B cell (primary cell): ENCODE measurements around the gene SHC4. TPM values are rescaled to one million over a fixed set of nuclear protein-coding genes. Genes with fewer than 3 reads are reported as not detected.

Experiments
- ATAC-seq: fragments of 200-7000 bp; cut with Tn5 transposase; one replicate; pipeline ENCODE4 v1.10.0; 2021; ENCODE audit warnings: low read depth, mild to moderate bottlenecking, moderate number of reproducible peaks, moderate library complexity
- CTCF ChIA-PET: fragments of 350-600 bp; sonication (Branson Sonifier 250); formaldehyde crosslinking; loops from one replicate; lab custom pipeline; 2021; ENCODE audit warnings: antibody characterized with exemption, inconsistent platforms; lab: Charles Lee
- POLR2A ChIA-PET: fragments of 350-600 bp; sonication (Branson Sonifier 250); formaldehyde crosslinking; loops from one replicate; lab custom pipeline; 2021; ENCODE audit warnings: antibody characterized with exemption; lab: Charles Lee
- DNase-seq: peaks from one replicate; pipeline ENCODE4 v3.0.0; 2013
- H2AFZ ChIP-seq: 2 replicates; pipeline ENCODE4 v1.6.1; 2012; ENCODE audit warnings: mild to moderate bottlenecking, low read depth, low read length; ENCODE audit not compliant: insufficient read depth, poor library complexity, severe bottlenecking
- H3K27ac ChIP-seq, 2 donors: 1 replicate in 1 of 2; 2 replicates in 1 of 2; pipeline ENCODE4 v1.5.1; 2012 to 2013; ENCODE audit warnings: low read length in 2 of 2, mild to moderate bottlenecking in 2 of 2, moderate library complexity in 1 of 2
- H3K27me3 ChIP-seq, 4 experiments: fragments of 200-600 bp in 1 of 4; sonication (generic) in 1 of 4; replicated peaks in 1 of 4; 1 replicate in 2 of 4; 2 replicates in 2 of 4; pipeline versions ENCODE4 v1.6.1 to v1.7.0; 2013 to 2016; ENCODE audit warnings: low read length in 3 of 4, mild to moderate bottlenecking in 2 of 4, mixed read lengths in 1 of 4, moderate library complexity in 1 of 4; ENCODE audit not compliant: insufficient read depth in 4 of 4, control insufficient read depth in 3 of 4; ENCODE audit errors: control extremely low read depth in 1 of 4
- H3K36me3 ChIP-seq, 2 experiments: replicated peaks in 1 of 2; 1 replicate in 1 of 2; 2 replicates in 1 of 2; pipeline versions ENCODE4 v1.6.1 to v1.7.1; 2013; ENCODE audit warnings: low read length in 1 of 2; ENCODE audit not compliant: insufficient read depth in 2 of 2, control insufficient read depth in 1 of 2; ENCODE audit errors: control extremely low read depth in 1 of 2, extremely low read depth in 1 of 2
- H3K4me1 ChIP-seq, 2 donors: fragments of 200-600 bp in 1 of 2; sonication (generic) in 1 of 2; 1 replicate in 1 of 2; 2 replicates in 1 of 2; pipeline versions ENCODE4 v1.5.1 to v1.6.1; 2013 to 2017; ENCODE audit warnings: low read length in 2 of 2; ENCODE audit not compliant: control insufficient read depth in 2 of 2, insufficient read depth in 2 of 2
- H3K4me2 ChIP-seq: replicated peaks from 2 replicates; pipeline ENCODE3; 2012; ENCODE audit warnings: mild to moderate bottlenecking, low read depth, low read length; ENCODE audit not compliant: poor library complexity, severe bottlenecking
- H3K4me3 ChIP-seq, 5 experiments: fragments of 200-600 bp in 1 of 5; sonication (generic) in 1 of 5; 1 replicate in 3 of 5; 2 replicates in 2 of 5; pipeline versions ENCODE4 v1.5.1 to v1.7.0; 2011 to 2016; ENCODE audit warnings: low read length in 4 of 5, mild to moderate bottlenecking in 4 of 5, low read depth in 2 of 5, control low read depth in 1 of 5, moderate library complexity in 1 of 5; ENCODE audit not compliant: insufficient read depth in 1 of 5; ENCODE audit errors: control extremely low read depth in 1 of 5, extremely low read depth in 1 of 5
- H3K79me2 ChIP-seq: fragments of 200-600 bp; sonication (generic); one replicate; pipeline ENCODE4 v1.6.0; 2016; ENCODE audit warnings: low read length; ENCODE audit not compliant: control insufficient read depth, insufficient read depth
- H3K9ac ChIP-seq: fragments of 200-600 bp; sonication (generic); 2 replicates; pipeline ENCODE4 v1.6.1; 2017; ENCODE audit warnings: mild to moderate bottlenecking, low read length, moderate library complexity
- H3K9me3 ChIP-seq, 3 donors: one replicate each; pipeline versions ENCODE4 v1.6.1 to v1.7.1; 2013; ENCODE audit warnings: low read length in 2 of 3; ENCODE audit not compliant: control insufficient read depth in 2 of 3, insufficient read depth in 1 of 3; ENCODE audit errors: control extremely low read depth in 1 of 3
- H4K20me1 ChIP-seq: 2 replicates; pipeline ENCODE4 v1.6.0; 2012; ENCODE audit warnings: mild to moderate bottlenecking, low read length; ENCODE audit not compliant: insufficient read depth, control insufficient read depth, poor library complexity, severe bottlenecking
- H3K27ac Mint-ChIP-seq: one replicate; pipeline ENCODE4 v1.8.0; 2021; ENCODE audit warnings: mixed read lengths
- H3K27me3 Mint-ChIP-seq: one replicate; pipeline ENCODE4 v1.8.0; 2021; ENCODE audit warnings: mixed read lengths
- H3K4me1 Mint-ChIP-seq: one replicate; pipeline ENCODE4 v1.8.0; 2021; ENCODE audit warnings: mixed read lengths
- H3K4me3 Mint-ChIP-seq: one replicate; pipeline ENCODE4 v1.8.0; 2021; ENCODE audit warnings: mixed read lengths
- H3K9me3 Mint-ChIP-seq: one replicate; pipeline ENCODE4 v1.8.0; 2022; ENCODE audit warnings: mixed read lengths; ENCODE audit not compliant: insufficient read depth
- CTCF ChIP-seq: fragments of 200-600 bp; IDR thresholded peaks from one replicate; pipeline ENCODE4 v1.8.0; 2022; ENCODE audit warnings: antibody characterized with exemption, mild to moderate bottlenecking
- EZH2 ChIP-seq: IDR thresholded peaks from 2 replicates; pipeline ENCODE4 v1.6.1; 2012; ENCODE audit warnings: borderline replicate concordance, low read depth, mild to moderate bottlenecking, moderate library complexity, low read length; ENCODE audit not compliant: insufficient read depth, poor library complexity, severe bottlenecking
- WGBS: methylation state at CpG from one replicate; pipeline ENCODE4 v1.1.5; 2013; ENCODE audit warnings: missing lambda C conversion rate; ENCODE audit not compliant: insufficient coverage; 5-methylcytosine and 5-hydroxymethylcytosine counted together
- intact Hi-C: fragments of 100-400 bp; cut with micrococcal nuclease; formaldehyde crosslinking; loops from one replicate; pipeline ENCODE4 v1.10.0; 2022
- polyA plus RNA-seq: library from polyadenylated mRNA; depleted of rRNA; stranded (reverse); fragments of >200 nt; gene quantifications from 2 replicates; pipeline ENCODE4 v1.2.3, GENCODE V29; 2012
- total RNA-seq, 2 donors: library from RNA; stranded (reverse); fragments of 120-200 nt in 1 of 2; gene quantifications; 1 replicate in 1 of 2; 2 replicates in 1 of 2; pipeline versions ENCODE4 v1.2.3 to v1.2.4, GENCODE V29; 2013 to 2022

SHC4 gene
- total and polyA plus RNA-seq, 2 donors (not counting 1 experiment from before 2014, with no cell fraction given): 0.04 to 0.69 TPM

DNA sequence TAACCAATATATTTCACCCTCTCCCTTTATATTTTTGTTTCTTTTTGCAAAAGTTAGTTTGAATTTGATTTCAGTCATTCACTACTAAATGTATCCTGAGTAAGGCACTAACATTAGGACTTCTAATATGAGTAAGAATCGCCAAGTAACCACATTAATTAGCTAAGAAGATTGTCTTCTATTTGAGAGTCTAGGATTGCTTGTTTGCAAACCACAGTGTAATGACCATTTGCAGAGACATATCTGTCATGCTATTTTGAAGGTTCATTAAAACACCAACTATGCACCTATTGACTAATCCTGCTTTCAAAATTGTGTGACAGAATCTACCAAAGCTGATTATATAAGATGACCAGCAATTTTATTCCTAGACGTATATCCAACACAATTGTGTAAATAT lies 91.1 kb downstream of the SHC4 start:
- no peak for DNase-seq
- H3K27me3 Mint-ChIP-seq: peaks cover 46% of the 10 kb centered on the region

GRCh38 chr15:48871542-48871941 lies 92.2 kb downstream of the SHC4 start:
- Mint-ChIP-seq H3K27me3 (peaks cover 51% of the 10 kb centered on the region), H3K4me1 (no peaks in the 10 kb centered on the region), H3K9me3 (no peaks in the 10 kb centered on the region), H3K4me3 (no peak overlapping the region), H3K27ac (no peak overlapping the region)
- H3K9ac ChIP-seq: no peak overlapping the region
- no peak overlapping the region for H3K4me3 ChIP-seq
- CTCF ChIA-PET: interaction anchor here (0.6 to 2.8 kb wide), 2 partner anchors 10 to 451 kb away, joined by 4 to 18 read pairs; no protein-coding TSS in a partner anchor
- no peak overlapping the region for H3K4me2 ChIP-seq
- no peak overlapping the region for H3K27ac ChIP-seq
- intact Hi-C loops: no loop called here
- H3K36me3 ChIP-seq: no peaks in the 10 kb centered on the region
- peaks cover 0 to 33% (median 3%) of the 10 kb centered on the region in 4 experiments for H3K27me3 ChIP-seq
- H3K79me2 ChIP-seq: no peaks in the 10 kb centered on the region
- H2AFZ ChIP-seq: no peak overlapping the region
- no peak for TF ChIP-seq CTCF
- no peak for TF ChIP-seq EZH2
- POLR2A ChIA-PET: no interaction called here
- H4K20me1 ChIP-seq: no peaks in the 10 kb centered on the region
- ATAC-seq (no peak), DNase-seq (no peak)
- H3K4me1 ChIP-seq: no peaks in the 10 kb centered on the region
- H3K9me3 ChIP-seq: no peaks in the 10 kb centered on the region

More for the DNA sequence above, 91.1 kb downstream of the SHC4 start:
- Histone ChIP-seq H3K27ac (no peak overlapping the region), H3K27me3 (peaks cover 0 to 33% (median 5%) of the 10 kb centered on the region in 4 experiments), H2AFZ (no peak overlapping the region), H3K9me3 (no peaks in the 10 kb centered on the region), H3K4me2 (no peak overlapping the region), H4K20me1 (no peaks in the 10 kb centered on the region), H3K36me3 (no peaks in the 10 kb centered on the region), H3K4me1 (no peaks in the 10 kb centered on the region), H3K4me3 (no peak overlapping the region), H3K9ac (no peak overlapping the region), H3K79me2 (no peaks in the 10 kb centered on the region)
- no peak overlapping the region for H3K27ac Mint-ChIP-seq
- ChIA-PET POLR2A (no interaction called here), CTCF (interaction anchor here (2.8 kb wide), 1 partner anchor 11 kb away, joined by 18 read pairs; no protein-coding TSS in a partner anchor)
- H3K4me1 Mint-ChIP-seq: peaks cover 3% of the 10 kb centered on the region
- intact Hi-C loops: no loop called here
- no peaks in the 10 kb centered on the region for H3K9me3 Mint-ChIP-seq
- TF ChIP-seq CTCF (no peak), EZH2 (no peak)
- no CpG with 5 or more reads among the region's 2 CpGs for WGBS
- no peak for ATAC-seq
- no peak overlapping the region for H3K4me3 Mint-ChIP-seq
